ENCODE data around the gene MAT2B.

Gene MAT2B

DNA sequence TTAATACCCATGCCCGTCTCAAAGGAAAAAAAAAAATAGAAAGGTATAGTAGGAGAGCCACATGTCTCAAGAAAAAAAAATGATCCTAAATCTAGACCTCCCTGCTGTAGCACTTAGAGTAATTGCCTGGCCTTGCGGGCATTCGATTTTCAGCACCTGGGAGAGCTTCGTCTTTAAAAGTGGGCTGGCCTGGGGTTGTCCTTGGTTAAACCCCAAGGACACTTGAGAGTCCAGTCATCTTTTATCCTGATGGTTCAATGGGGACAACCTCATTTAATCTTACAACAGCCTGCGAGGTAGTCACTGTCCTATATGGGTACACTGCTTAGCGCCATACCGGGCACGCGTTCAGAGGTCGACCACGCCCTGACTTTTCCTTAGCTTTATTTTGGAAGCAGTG, 60.1 kb downstream of the MAT2B start:
- Histone ChIP-seq H3K27me3 (peaks cover 67% of the 10 kb centered on the region), H3K9me3 (no peaks in the 10 kb centered on the region), H3K36me3 (no peaks in the 10 kb centered on the region), H3K27ac (no peak overlapping the region), H3K4me1 (ENCODE audit: control insufficient read depth in 1 of 2, insufficient read depth in 1 of 2, low read depth in 1 of 2, low read length in 1 of 2) (peaks cover 0 to 5% of the 10 kb centered on the region in 2 experiments), H3K4me3 (ENCODE audit: low read depth in 1 of 2, low read length in 1 of 2) (no peak overlapping the region)
- TF ChIP-seq, protein P1, sequence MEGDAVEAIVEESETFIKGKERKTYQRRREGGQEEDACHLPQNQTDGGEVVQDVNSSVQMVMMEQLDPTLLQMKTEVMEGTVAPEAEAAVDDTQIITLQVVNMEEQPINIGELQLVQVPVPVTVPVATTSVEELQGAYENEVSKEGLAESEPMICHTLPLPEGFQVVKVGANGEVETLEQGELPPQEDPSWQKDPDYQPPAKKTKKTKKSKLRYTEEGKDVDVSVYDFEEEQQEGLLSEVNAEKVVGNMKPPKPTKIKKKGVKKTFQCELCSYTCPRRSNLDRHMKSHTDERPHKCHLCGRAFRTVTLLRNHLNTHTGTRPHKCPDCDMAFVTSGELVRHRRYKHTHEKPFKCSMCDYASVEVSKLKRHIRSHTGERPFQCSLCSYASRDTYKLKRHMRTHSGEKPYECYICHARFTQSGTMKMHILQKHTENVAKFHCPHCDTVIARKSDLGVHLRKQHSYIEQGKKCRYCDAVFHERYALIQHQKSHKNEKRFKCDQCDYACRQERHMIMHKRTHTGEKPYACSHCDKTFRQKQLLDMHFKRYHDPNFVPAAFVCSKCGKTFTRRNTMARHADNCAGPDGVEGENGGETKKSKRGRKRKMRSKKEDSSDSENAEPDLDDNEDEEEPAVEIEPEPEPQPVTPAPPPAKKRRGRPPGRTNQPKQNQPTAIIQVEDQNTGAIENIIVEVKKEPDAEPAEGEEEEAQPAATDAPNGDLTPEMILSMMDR (IDR thresholded peaks at IDR 0.05) = no peak

DNA sequence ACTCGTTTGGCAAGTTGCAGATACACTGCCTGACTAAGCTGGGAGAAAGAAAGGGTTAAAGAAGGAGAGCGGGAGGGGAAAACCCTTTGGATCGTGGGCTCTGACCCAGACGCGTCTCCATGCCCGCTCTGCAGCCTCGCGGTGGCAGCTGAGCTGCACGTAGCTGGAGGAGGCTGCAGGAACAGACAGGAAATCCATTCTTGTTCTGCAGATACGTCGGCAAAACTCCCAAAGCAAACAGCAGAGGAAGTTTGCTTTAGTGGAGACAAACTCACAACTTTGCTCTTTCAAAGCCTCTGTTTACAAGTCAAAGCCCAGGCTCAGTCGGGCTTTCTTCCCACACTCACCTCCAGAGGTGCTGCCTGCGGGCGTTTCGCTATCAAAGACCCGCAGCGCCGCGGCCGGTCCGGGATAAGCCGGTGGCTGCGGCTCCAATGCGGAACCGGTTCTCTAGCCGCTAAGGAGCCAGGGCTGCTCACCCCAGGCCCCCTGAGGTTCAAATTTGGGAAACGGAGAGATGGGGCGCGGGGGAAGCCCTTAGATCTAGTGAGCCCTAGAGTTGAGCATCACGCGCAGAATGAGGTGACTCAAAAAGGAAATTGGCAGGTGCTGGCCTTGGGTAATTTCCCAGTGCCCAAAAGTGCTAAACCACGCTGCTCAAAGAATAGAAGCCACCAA, 60.7 kb downstream of the MAT2B start:
- TF ChIP-seq, protein P1 (IDR thresholded peaks at IDR 0.05) = no peak
- Histone ChIP-seq H3K9me3 (no peaks in the 10 kb centered on the region), H3K36me3 (no peaks in the 10 kb centered on the region), H3K4me1 (ENCODE audit: control insufficient read depth in 1 of 2, insufficient read depth in 1 of 2, low read depth in 1 of 2, low read length in 1 of 2) (peaks cover 0 to 5% of the 10 kb centered on the region in 2 experiments), H3K4me3 (ENCODE audit: low read depth in 1 of 2, low read length in 1 of 2) (peak overlapping the region in 1 of 2 experiments; percentile 8), H3K27ac (no peak overlapping the region), H3K27me3 (peaks cover 69% of the 10 kb centered on the region)

DNA sequence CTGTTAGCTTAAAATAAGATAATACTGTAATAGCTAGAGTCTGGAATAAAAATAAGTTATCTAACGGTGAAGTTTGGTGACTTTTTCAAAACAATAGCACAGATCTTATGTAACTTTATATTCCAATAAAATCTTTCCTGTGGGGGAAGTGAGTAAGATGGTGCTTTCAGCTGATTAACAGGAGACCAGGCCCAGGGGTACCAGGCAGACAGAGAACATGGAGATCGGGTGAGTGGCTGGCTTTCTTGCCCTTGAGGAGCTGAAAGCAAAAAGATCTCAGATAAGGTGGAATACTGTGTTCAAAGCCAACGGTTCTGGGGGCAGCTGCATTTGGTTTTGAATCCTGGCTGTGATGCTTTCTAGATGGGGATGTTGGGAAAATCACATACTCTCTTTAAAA, 61.3 kb downstream of the MAT2B start:
- H3K4me1 ChIP-seq (ENCODE audit: control insufficient read depth in 1 of 2, insufficient read depth in 1 of 2, low read depth in 1 of 2, low read length in 1 of 2) = peaks cover 0 to 5% of the 10 kb centered on the region in 2 experiments
- no peaks in the 10 kb centered on the region for H3K9me3 ChIP-seq
- H3K4me3 ChIP-seq (ENCODE audit: low read depth in 1 of 2, low read length in 1 of 2) = no peak overlapping the region
- H3K36me3 ChIP-seq = no peaks in the 10 kb centered on the region
- TF ChIP-seq, protein P1 (IDR thresholded peaks at IDR 0.05) = no peak
- peaks cover 65% of the 10 kb centered on the region for H3K27me3 ChIP-seq
- H3K27ac ChIP-seq = no peak overlapping the region

DNA sequence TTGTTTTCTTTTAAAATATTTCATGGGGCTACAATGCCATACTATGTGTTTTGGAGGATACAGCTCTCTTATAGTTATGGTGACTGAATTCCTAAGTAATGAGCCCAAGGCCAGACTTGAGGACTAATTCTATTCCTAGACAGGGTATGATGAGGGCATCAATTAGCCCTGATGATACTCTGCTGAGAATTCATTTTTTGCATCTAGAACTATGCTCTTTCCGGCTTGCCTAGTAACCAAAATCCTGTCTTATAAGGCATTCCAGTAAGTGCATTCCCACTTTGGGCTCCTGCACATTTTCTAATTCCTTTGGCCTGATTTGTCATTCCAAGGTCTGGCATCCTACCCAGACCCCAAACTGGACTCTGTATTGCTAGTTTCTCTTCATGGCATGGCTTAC, 62.4 kb downstream of the MAT2B start:
- H3K27ac ChIP-seq = no peak overlapping the region
- TF ChIP-seq, protein P1 (IDR thresholded peaks at IDR 0.05) = no peak
- peaks cover 65% of the 10 kb centered on the region for H3K27me3 ChIP-seq
- H3K4me3 ChIP-seq (ENCODE audit: low read depth in 1 of 2, low read length in 1 of 2) = no peak overlapping the region
- no peaks in the 10 kb centered on the region for H3K36me3 ChIP-seq
- H3K4me1 ChIP-seq (ENCODE audit: control insufficient read depth in 1 of 2, insufficient read depth in 1 of 2, low read depth in 1 of 2, low read length in 1 of 2) = peaks cover 0 to 5% of the 10 kb centered on the region in 2 experiments
- no peaks in the 10 kb centered on the region for H3K9me3 ChIP-seq
